ENCODE results near the gene TM4SF5. TPM values are rescaled to one million over a fixed set of nuclear protein-coding genes. Genes with fewer than 3 reads are reported as not detected.

The TM4SF5 gene
- total RNA-seq, 1 experiment from 2014 or later: not detected

DNA sequence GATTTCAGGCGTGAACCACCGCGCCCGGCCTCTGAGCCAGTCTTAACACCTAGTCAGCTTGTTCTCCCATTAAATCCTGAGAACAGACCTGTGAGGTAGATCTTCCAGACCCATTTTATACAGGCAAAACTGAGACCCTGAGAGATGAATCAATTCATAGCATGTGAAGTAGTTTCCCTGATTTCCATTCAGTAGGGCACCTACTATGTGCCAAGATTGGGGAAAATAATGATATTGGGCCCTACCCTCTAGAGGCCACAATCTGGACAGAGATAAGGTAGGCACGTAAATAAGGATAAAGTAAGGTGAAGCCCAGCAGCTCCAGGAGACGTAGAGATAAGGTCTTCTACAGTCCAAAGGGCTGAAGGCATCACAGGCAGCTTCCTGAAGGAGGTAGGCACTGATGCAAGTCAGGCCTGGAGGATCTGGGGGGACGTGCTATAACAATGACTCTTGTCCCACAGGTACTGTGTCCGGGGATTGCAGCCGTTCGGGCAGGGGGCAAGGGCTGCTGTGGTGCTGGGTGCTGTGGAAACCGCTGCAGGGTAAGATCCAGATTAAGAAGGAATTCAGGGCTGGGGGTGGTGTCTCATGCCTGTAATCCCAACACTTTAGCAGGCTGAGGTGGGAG is 8.8 kb downstream of the TM4SF5 start (continued):
- TF ChIP-seq, protein P1, sequence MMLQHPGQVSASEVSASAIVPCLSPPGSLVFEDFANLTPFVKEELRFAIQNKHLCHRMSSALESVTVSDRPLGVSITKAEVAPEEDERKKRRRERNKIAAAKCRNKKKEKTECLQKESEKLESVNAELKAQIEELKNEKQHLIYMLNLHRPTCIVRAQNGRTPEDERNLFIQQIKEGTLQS (CRISPR knock-in tag; conservative IDR thresholded peaks at IDR 0.05): no peak
- no peak for TF ChIP-seq ATF1 (CRISPR knock-in tag; IDR thresholded peaks at IDR 0.05)
- TF ChIP-seq MYBL2 (CRISPR knock-in tag; IDR thresholded peaks at IDR 0.05): no peak
- TF ChIP-seq ZNF121 (CRISPR knock-in tag; IDR thresholded peaks at IDR 0.05): no peak
- TF ChIP-seq NFYB (CRISPR knock-in tag; conservative IDR thresholded peaks at IDR 0.05; ENCODE audit: low read depth): no peak

DNA sequence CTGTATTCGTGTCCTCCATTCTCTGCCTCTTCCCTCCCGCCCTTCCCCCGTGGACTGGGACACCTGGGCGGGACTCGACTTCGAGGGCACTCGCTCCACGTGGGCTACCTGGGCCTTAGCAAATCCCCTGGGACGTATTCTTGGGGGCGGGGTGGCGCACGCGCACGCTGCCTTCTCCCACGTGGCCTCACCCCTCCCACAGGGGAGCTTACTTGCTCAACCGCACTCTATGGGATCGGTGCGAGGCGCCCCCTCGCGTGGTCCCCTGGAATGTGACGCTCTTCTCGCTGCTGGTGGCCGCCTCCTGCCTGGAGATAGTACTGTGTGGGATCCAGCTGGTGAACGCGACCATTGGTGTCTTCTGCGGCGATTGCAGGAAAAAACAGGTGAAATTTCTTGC is 11.0 kb downstream of the TM4SF5 start:
- DNase-seq (ENCODE audit: low spot score): peak; percentile 42
- CTCF ChIA-PET: interaction anchor here (0.8 to 1.6 kb wide), 5 partner anchors 13 to 126 kb away, joined by 3 to 7 read pairs (median 4); partner anchors contain the start of genes MED11 and PSMB6
- ATAC-seq: peak; percentile 41

DNA sequence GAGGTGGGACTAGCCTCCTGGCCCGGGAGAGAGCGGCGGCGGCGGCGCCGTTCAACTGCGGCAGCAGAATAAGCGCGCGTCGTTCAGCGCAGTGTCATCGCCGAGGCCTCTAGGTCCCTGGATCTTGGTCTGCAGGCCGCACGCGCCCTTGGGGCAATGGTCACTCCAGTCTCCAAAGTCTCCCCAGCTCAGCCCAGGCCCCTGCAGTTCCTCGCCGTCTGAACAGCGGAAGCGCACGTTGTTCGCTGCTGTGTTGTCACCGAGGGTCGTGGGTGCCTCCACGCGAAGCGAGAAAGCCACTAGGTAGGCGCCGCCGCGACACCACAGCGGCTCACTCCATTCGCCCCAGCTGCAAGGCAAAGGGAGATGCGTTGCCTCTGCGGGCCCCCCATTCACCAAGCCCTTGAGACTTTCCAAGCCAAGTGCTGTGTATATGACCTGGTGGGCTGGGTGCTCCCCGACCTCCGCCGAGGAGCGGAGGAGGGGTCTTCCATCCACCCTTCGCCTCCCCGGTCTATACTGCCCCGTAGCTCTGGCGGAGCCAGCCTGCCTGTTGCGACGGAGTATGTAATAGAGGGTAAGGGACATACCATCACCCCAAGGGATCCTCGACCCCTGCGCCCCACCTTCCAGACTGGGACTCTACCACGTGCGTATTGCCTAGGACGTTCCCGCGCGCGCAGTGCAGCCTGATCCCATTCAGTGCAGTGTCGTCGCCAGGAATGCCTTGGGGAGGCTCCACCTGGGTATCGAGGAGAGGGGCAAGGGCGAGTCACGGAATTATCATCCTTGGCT is 13.8 kb downstream of the TM4SF5 start:
- H3K27ac Mint-ChIP-seq: no peak overlapping the region
- no peaks in the 10 kb centered on the region for H3K9me3 Mint-ChIP-seq
- peaks cover 42% of the 10 kb centered on the region for H3K27me3 Mint-ChIP-seq (ENCODE audit: low read depth)
- H3K36me3 Mint-ChIP-seq: no peaks in the 10 kb centered on the region
- ChIA-PET CTCF (interaction anchor here (1.4 kb wide), 1 partner anchor 41 kb away, joined by 4 read pairs; no protein-coding TSS in a partner anchor), POLR2A (no interaction called here)
- TF ChIP-seq FOXP1 (CRISPR knock-in tag; IDR thresholded peaks at IDR 0.05; ENCODE audit: borderline replicate concordance) (0 out of 2 replicates have a peak, but pooled peaks have one; percentile 41), ZNF219 (CRISPR knock-in tag; IDR thresholded peaks at IDR 0.05; ENCODE audit: borderline replicate concordance) (no peak)
- no peak overlapping the region for H3K4me3 Mint-ChIP-seq
- H3K4me1 Mint-ChIP-seq: peaks cover 30% of the 10 kb centered on the region
- no peak for ATAC-seq
- DNase-seq (ENCODE audit: low spot score): no peak

More for the DNA sequence above, 11.0 kb downstream of the TM4SF5 start:
- no peak for TF ChIP-seq ATF1 (CRISPR knock-in tag; IDR thresholded peaks at IDR 0.05)
- TF ChIP-seq, protein P2, sequence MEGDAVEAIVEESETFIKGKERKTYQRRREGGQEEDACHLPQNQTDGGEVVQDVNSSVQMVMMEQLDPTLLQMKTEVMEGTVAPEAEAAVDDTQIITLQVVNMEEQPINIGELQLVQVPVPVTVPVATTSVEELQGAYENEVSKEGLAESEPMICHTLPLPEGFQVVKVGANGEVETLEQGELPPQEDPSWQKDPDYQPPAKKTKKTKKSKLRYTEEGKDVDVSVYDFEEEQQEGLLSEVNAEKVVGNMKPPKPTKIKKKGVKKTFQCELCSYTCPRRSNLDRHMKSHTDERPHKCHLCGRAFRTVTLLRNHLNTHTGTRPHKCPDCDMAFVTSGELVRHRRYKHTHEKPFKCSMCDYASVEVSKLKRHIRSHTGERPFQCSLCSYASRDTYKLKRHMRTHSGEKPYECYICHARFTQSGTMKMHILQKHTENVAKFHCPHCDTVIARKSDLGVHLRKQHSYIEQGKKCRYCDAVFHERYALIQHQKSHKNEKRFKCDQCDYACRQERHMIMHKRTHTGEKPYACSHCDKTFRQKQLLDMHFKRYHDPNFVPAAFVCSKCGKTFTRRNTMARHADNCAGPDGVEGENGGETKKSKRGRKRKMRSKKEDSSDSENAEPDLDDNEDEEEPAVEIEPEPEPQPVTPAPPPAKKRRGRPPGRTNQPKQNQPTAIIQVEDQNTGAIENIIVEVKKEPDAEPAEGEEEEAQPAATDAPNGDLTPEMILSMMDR (IDR thresholded peaks at IDR 0.05): no peak
- TF ChIP-seq, protein P3, sequence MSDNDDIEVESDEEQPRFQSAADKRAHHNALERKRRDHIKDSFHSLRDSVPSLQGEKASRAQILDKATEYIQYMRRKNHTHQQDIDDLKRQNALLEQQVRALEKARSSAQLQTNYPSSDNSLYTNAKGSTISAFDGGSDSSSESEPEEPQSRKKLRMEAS (CRISPR knock-in tag; IDR thresholded peaks at IDR 0.05): peak; percentile 59
- TF ChIP-seq, protein P4, sequence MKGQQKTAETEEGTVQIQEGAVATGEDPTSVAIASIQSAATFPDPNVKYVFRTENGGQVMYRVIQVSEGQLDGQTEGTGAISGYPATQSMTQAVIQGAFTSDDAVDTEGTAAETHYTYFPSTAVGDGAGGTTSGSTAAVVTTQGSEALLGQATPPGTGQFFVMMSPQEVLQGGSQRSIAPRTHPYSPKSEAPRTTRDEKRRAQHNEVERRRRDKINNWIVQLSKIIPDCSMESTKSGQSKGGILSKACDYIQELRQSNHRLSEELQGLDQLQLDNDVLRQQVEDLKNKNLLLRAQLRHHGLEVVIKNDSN (CRISPR knock-in tag; IDR thresholded peaks at IDR 0.05): 0 out of 2 replicates have a peak, but pooled peaks have one; percentile 16
- TF ChIP-seq, protein P5, sequence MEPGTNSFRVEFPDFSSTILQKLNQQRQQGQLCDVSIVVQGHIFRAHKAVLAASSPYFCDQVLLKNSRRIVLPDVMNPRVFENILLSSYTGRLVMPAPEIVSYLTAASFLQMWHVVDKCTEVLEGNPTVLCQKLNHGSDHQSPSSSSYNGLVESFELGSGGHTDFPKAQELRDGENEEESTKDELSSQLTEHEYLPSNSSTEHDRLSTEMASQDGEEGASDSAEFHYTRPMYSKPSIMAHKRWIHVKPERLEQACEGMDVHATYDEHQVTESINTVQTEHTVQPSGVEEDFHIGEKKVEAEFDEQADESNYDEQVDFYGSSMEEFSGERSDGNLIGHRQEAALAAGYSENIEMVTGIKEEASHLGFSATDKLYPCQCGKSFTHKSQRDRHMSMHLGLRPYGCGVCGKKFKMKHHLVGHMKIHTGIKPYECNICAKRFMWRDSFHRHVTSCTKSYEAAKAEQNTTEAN (CRISPR knock-in tag; IDR thresholded peaks at IDR 0.05): no peak
- TF ChIP-seq CREM (CRISPR knock-in tag; IDR thresholded peaks at IDR 0.05): no peak
- Mint-ChIP-seq H3K36me3 (no peaks in the 10 kb centered on the region), H3K4me1 (peaks cover 18% of the 10 kb centered on the region), H3K27me3 (ENCODE audit: low read depth) (peaks cover 23% of the 10 kb centered on the region), H3K4me3 (no peak overlapping the region), H3K9me3 (no peaks in the 10 kb centered on the region), H3K27ac (no peak overlapping the region)
- POLR2A ChIA-PET: no interaction called here

DNA sequence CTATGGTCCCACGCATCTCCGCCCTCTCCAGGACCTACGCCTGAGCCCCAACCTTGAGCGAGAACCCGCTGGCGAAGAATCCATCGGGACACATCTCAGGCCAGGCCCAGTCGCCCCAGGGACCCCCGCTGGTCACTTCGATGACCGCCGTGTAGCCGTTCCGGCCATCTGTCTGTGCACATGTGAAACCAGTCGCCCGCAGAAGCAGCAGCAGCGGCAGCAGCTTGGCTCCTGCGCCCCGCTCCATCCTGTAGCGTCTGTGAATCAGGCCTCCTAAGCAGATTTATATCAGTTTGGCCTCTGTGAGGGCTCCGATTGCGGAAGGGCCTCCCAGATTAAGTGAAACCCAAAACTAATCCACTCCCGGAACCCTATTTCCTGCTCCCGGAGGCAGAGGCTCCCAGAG is 14.4 kb downstream of the TM4SF5 start, which contains the start of gene VMO1:
Gene VMO1, minus strand, starts transcription at position 259 of the 406 bp plus-strand sequence. Its CDS starts 12 bp downstream, at position 247.
- H3K4me3 Mint-ChIP-seq: no peak within 1 kb of the TSS
- POLR2A ChIA-PET: no interaction called here
- no peak for ATAC-seq
- H3K9me3 Mint-ChIP-seq: no peaks in the 10 kb centered on the region
- no peaks in the 10 kb centered on the region for H3K36me3 Mint-ChIP-seq
- CTCF ChIA-PET: interaction anchor here (0.8 to 2.1 kb wide), 5 partner anchors 10 to 95 kb away, joined by 4 to 9 read pairs (median 5); partner anchors contain the start of genes ARRB2, PLD2 and PSMB6
- DNase-seq (ENCODE audit: low spot score): peak; percentile 23
- H3K4me1 Mint-ChIP-seq: peaks cover 33% of the 10 kb centered on the region
- TF ChIP-seq ZNF396 (CRISPR knock-in tag; IDR thresholded peaks at IDR 0.05; ENCODE audit: borderline replicate concordance): no peak
- TF ChIP-seq TP53 (CRISPR knock-in tag; IDR thresholded peaks at IDR 0.05): no peak
- TF ChIP-seq GABPB1 (CRISPR knock-in tag; IDR thresholded peaks at IDR 0.05): no peak
- no peak for TF ChIP-seq IRF2 (CRISPR knock-in tag; IDR thresholded peaks at IDR 0.05; ENCODE audit: borderline replicate concordance, low read depth)
- no peak for TF ChIP-seq TEAD1 (CRISPR knock-in tag; IDR thresholded peaks at IDR 0.05)
- TF ChIP-seq NFYB (CRISPR knock-in tag; conservative IDR thresholded peaks at IDR 0.05; ENCODE audit: low read depth): no peak
- no peak for TF ChIP-seq RORB (CRISPR knock-in tag; IDR thresholded peaks at IDR 0.05)
- peak within 1 kb of the TSS; percentile 79 for H3K27ac Mint-ChIP-seq
- peaks cover 48% of the 10 kb centered on the region for H3K27me3 Mint-ChIP-seq (ENCODE audit: low read depth)

Data from WTC11 (cell line).